GM23338 (cell line): ENCODE measurements around the gene SLIT1.

Experiments
- CREB1 ChIP-seq: fragments of 250-450 bp; sonication (Bioruptor Pico); IDR thresholded peaks from 2 replicates; pipeline ENCODE4 v1.5.0; 2020; ENCODE audit warnings: low read depth, mild to moderate bottlenecking, moderate library complexity
- ETS1 ChIP-seq: IDR thresholded peaks from 2 replicates; pipeline ENCODE4 v1.6.1; 2016; ENCODE audit warnings: antibody characterized with exemption
- EZH2 ChIP-seq: fragments of 200-600 bp; sonication (generic); IDR thresholded peaks from one replicate; pipeline ENCODE4 v1.8.0; 2017; ENCODE audit warnings: antibody characterized with exemption, mild to moderate bottlenecking, low read depth; ENCODE audit not compliant: unreplicated experiment
- EZH2phosphoT487 ChIP-seq: fragments of 200-600 bp; sonication (generic); IDR thresholded peaks from one replicate; pipeline ENCODE4 v1.8.1; 2018; ENCODE audit warnings: antibody characterized with exemption; ENCODE audit not compliant: unreplicated experiment
- JUNB ChIP-seq: IDR thresholded peaks from one replicate; pipeline ENCODE4 v1.6.1; 2016; ENCODE audit warnings: antibody characterized with exemption; ENCODE audit not compliant: unreplicated experiment
- NANOG ChIP-seq: IDR thresholded peaks from 2 replicates; pipeline ENCODE4 v1.6.1; 2016; ENCODE audit warnings: antibody characterized with exemption, borderline replicate concordance
- POLR2AphosphoS5 ChIP-seq: IDR thresholded peaks from 2 replicates; pipeline ENCODE4 v1.6.1; 2016; ENCODE audit warnings: antibody characterized with exemption, low read depth
- STAT1 ChIP-seq: IDR thresholded peaks from one replicate; pipeline ENCODE4 v1.6.1; 2016; ENCODE audit warnings: antibody characterized with exemption; ENCODE audit not compliant: unreplicated experiment
- ZNF114 ChIP-seq: fragments of 250-450 bp; sonication (Bioruptor Pico); IDR thresholded peaks from 2 replicates; pipeline ENCODE4 v1.5.0; 2020; ENCODE audit warnings: mild to moderate bottlenecking, moderate library complexity
- ZNF331 ChIP-seq: fragments of 250-450 bp; sonication (Bioruptor Pico); IDR thresholded peaks from 2 replicates; pipeline ENCODE4 v1.5.0; 2020; ENCODE audit warnings: low read depth, mild to moderate bottlenecking, moderate library complexity
- TF ChIP-seq, protein P1 (sequence below), 2 experiments: fragments of 200-600 bp in 1 of 2; sonication (generic) in 1 of 2; conservative IDR thresholded peaks; 2 replicates each; pipeline versions ENCODE4 v1.5.1 to v1.6.1; 2016 to 2017; ENCODE audit warnings: antibody characterized with exemption in 2 of 2, low read depth in 2 of 2, mild to moderate bottlenecking in 2 of 2, moderate library complexity in 1 of 2
- TF ChIP-seq, protein P2 (sequence below): IDR thresholded peaks from one replicate; pipeline ENCODE4 v1.6.1; 2018; ENCODE audit warnings: antibody characterized with exemption; ENCODE audit not compliant: unreplicated experiment
- TF ChIP-seq, protein P3 (sequence below): fragments of 250-450 bp; sonication (Bioruptor Pico); IDR thresholded peaks from 2 replicates; pipeline ENCODE4 v1.5.0; 2020; ENCODE audit warnings: mild to moderate bottlenecking, moderate library complexity

GRCh38 chr10:97043563-97043855, 142.2 kb downstream of the SLIT1 start:
- TF ChIP-seq, protein P1, sequence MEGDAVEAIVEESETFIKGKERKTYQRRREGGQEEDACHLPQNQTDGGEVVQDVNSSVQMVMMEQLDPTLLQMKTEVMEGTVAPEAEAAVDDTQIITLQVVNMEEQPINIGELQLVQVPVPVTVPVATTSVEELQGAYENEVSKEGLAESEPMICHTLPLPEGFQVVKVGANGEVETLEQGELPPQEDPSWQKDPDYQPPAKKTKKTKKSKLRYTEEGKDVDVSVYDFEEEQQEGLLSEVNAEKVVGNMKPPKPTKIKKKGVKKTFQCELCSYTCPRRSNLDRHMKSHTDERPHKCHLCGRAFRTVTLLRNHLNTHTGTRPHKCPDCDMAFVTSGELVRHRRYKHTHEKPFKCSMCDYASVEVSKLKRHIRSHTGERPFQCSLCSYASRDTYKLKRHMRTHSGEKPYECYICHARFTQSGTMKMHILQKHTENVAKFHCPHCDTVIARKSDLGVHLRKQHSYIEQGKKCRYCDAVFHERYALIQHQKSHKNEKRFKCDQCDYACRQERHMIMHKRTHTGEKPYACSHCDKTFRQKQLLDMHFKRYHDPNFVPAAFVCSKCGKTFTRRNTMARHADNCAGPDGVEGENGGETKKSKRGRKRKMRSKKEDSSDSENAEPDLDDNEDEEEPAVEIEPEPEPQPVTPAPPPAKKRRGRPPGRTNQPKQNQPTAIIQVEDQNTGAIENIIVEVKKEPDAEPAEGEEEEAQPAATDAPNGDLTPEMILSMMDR (conservative IDR thresholded peaks at IDR 0.05; ENCODE audit: low read depth in 2 of 2) = no peak
- TF ChIP-seq CREB1 (CRISPR knock-in tag) (no peak), POLR2AphosphoS5 (no peak), EZH2phosphoT487 (no peak), EZH2 (no peak), JUNB (no peak), ETS1 (no peak), ZNF331 (CRISPR knock-in tag) (no peak), ZNF114 (CRISPR knock-in tag) (no peak), NANOG (no peak), STAT1 (no peak)
- TF ChIP-seq, protein P2, sequence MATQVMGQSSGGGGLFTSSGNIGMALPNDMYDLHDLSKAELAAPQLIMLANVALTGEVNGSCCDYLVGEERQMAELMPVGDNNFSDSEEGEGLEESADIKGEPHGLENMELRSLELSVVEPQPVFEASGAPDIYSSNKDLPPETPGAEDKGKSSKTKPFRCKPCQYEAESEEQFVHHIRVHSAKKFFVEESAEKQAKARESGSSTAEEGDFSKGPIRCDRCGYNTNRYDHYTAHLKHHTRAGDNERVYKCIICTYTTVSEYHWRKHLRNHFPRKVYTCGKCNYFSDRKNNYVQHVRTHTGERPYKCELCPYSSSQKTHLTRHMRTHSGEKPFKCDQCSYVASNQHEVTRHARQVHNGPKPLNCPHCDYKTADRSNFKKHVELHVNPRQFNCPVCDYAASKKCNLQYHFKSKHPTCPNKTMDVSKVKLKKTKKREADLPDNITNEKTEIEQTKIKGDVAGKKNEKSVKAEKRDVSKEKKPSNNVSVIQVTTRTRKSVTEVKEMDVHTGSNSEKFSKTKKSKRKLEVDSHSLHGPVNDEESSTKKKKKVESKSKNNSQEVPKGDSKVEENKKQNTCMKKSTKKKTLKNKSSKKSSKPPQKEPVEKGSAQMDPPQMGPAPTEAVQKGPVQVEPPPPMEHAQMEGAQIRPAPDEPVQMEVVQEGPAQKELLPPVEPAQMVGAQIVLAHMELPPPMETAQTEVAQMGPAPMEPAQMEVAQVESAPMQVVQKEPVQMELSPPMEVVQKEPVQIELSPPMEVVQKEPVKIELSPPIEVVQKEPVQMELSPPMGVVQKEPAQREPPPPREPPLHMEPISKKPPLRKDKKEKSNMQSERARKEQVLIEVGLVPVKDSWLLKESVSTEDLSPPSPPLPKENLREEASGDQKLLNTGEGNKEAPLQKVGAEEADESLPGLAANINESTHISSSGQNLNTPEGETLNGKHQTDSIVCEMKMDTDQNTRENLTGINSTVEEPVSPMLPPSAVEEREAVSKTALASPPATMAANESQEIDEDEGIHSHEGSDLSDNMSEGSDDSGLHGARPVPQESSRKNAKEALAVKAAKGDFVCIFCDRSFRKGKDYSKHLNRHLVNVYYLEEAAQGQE = no peak
- TF ChIP-seq, protein P3, sequence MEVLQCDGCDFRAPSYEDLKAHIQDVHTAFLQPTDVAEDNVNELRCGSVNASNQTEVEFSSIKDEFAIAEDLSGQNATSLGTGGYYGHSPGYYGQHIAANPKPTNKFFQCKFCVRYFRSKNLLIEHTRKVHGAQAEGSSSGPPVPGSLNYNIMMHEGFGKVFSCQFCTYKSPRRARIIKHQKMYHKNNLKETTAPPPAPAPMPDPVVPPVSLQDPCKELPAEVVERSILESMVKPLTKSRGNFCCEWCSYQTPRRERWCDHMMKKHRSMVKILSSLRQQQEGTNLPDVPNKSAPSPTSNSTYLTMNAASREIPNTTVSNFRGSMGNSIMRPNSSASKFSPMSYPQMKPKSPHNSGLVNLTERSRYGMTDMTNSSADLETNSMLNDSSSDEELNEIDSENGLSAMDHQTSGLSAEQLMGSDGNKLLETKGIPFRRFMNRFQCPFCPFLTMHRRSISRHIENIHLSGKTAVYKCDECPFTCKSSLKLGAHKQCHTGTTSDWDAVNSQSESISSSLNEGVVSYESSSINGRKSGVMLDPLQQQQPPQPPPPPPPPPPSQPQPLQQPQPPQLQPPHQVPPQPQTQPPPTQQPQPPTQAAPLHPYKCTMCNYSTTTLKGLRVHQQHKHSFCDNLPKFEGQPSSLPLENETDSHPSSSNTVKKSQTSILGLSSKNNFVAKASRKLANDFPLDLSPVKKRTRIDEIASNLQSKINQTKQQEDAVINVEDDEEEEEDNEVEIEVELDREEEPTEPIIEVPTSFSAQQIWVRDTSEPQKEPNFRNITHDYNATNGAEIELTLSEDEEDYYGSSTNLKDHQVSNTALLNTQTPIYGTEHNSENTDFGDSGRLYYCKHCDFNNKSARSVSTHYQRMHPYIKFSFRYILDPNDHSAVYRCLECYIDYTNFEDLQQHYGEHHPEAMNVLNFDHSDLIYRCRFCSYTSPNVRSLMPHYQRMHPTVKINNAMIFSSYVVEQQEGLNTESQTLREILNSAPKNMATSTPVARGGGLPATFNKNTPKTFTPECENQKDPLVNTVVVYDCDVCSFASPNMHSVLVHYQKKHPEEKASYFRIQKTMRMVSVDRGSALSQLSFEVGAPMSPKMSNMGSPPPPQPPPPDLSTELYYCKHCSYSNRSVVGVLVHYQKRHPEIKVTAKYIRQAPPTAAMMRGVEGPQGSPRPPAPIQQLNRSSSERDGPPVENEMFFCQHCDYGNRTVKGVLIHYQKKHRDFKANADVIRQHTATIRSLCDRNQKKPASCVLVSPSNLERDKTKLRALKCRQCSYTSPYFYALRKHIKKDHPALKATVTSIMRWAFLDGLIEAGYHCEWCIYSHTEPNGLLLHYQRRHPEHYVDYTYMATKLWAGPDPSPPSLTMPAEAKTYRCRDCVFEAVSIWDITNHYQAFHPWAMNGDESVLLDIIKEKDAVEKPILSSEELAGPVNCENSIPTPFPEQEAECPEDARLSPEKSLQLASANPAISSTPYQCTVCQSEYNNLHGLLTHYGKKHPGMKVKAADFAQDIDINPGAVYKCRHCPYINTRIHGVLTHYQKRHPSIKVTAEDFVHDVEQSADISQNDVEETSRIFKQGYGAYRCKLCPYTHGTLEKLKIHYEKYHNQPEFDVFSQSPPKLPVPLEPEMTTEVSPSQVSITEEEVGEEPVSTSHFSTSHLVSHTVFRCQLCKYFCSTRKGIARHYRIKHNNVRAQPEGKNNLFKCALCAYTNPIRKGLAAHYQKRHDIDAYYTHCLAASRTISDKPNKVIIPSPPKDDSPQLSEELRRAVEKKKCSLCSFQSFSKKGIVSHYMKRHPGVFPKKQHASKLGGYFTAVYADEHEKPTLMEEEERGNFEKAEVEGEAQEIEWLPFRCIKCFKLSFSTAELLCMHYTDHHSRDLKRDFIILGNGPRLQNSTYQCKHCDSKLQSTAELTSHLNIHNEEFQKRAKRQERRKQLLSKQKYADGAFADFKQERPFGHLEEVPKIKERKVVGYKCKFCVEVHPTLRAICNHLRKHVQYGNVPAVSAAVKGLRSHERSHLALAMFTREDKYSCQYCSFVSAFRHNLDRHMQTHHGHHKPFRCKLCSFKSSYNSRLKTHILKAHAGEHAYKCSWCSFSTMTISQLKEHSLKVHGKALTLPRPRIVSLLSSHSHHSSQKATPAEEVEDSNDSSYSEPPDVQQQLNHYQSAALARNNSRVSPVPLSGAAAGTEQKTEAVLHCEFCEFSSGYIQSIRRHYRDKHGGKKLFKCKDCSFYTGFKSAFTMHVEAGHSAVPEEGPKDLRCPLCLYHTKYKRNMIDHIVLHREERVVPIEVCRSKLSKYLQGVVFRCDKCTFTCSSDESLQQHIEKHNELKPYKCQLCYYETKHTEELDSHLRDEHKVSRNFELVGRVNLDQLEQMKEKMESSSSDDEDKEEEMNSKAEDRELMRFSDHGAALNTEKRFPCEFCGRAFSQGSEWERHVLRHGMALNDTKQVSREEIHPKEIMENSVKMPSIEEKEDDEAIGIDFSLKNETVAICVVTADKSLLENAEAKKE (CRISPR knock-in tag) = no peak
